Measurements from ENCODE around the gene ATP1A1. TPM values are rescaled to one million over a fixed set of nuclear protein-coding genes. Genes with fewer than 3 reads are reported as not detected.

Gene ATP1A1
- total RNA-seq, 1 donor from 2014 or later: 358 TPM

DNA sequence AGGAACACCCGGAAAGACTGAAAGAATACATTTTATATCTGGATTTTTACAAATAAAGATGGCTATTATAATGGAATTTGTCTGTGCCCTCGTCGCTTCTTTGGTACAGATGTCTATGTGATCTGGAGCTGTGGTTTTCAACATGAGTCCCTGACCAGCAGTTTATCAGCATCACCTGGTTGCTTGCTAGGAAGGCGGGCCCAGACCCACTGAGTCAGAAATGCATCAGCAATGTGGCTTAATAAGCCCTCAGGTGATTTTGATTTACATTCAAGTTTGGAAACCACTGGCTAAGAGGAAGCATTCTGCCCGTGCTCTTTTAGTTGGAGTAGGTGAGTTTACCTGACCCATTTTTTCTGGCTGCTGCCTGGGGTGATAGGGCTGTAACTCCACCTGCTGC, 31.7 kb downstream of the ATP1A1 start:
- H3K36me3 ChIP-seq: peaks cover 4 to 71% of the 10 kb centered on the region in 2 donors
- H3K27me3 ChIP-seq: no peaks in the 10 kb centered on the region
- intact Hi-C loops (cut with DNase I): loop anchor here (5.0 kb wide), 1 partner anchor 1627 kb away; no protein-coding TSS in a partner anchor
- no peaks in the 10 kb centered on the region for H3K9me3 ChIP-seq
- H3K4me3 ChIP-seq: no peak overlapping the region
- peak in 1 of 2 donors; percentile 49 for DNase-seq (ENCODE audit: extremely low spot score in 2 of 2)
- H3K4me1 ChIP-seq: no peaks in the 10 kb centered on the region
- no peak overlapping the region for H3K27ac ChIP-seq
- TF ChIP-seq, protein P1, sequence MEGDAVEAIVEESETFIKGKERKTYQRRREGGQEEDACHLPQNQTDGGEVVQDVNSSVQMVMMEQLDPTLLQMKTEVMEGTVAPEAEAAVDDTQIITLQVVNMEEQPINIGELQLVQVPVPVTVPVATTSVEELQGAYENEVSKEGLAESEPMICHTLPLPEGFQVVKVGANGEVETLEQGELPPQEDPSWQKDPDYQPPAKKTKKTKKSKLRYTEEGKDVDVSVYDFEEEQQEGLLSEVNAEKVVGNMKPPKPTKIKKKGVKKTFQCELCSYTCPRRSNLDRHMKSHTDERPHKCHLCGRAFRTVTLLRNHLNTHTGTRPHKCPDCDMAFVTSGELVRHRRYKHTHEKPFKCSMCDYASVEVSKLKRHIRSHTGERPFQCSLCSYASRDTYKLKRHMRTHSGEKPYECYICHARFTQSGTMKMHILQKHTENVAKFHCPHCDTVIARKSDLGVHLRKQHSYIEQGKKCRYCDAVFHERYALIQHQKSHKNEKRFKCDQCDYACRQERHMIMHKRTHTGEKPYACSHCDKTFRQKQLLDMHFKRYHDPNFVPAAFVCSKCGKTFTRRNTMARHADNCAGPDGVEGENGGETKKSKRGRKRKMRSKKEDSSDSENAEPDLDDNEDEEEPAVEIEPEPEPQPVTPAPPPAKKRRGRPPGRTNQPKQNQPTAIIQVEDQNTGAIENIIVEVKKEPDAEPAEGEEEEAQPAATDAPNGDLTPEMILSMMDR (IDR thresholded peaks at IDR 0.05): no peak
- TF ChIP-seq POLR2AphosphoS5 (IDR thresholded peaks at IDR 0.05; ENCODE audit: insufficient read depth in 1 of 2, low read depth in 1 of 2) (no peak), POLR2A (IDR thresholded peaks at IDR 0.05) (no peak)

DNA sequence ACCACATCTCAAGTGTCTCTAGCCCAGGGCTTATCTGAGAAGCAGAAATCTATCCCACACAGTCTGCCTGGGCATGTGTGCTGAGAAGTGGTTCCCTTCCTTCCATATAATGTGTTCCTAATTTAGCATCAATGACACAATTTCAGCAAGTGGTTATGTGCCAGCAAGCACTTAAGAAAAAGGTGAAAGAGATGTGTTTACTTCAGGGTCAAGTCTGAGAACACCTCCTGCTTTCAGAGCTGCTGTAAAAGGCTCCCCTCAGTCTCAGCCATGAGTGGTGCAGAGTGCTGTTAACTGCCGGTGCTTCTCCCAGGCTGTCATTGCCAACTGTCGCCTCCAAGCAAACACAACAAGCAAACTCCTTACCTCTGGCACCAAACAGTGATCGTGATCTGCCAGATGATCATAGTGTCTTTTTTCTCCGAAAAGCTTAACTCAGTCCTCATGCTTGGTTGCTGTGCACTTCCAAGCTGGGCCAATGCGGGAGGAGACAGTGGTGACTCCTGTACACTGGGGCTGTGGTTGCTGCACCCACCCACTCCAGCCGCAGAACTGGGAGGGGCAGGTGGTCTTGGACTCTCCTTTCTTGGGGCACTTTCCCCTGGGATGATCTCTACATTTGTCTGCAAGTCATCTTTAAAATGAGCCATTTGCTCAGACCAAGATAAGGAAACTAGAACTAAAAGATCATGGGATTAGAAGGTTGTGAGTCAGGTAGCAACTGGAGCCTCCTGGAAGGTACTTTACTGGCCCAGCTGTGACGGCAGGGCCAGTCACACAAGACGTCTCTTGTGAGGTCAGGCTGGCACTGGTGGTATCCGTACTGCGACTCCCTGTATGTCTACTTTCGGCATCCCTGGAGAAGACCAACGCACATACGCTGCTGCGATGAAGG, 32.4 kb downstream of the ATP1A1 start:
- Histone ChIP-seq H3K4me1 (no peaks in the 10 kb centered on the region), H3K27ac (no peak overlapping the region), H3K9me3 (no peaks in the 10 kb centered on the region), H3K27me3 (no peaks in the 10 kb centered on the region), H3K4me3 (no peak overlapping the region), H3K36me3 (peaks cover 0 to 63% of the 10 kb centered on the region in 2 donors)
- intact Hi-C loops (cut with DNase I): loop anchor here (5.0 kb wide), 1 partner anchor 1628 kb away; no protein-coding TSS in a partner anchor
- no peak for TF ChIP-seq POLR2A (IDR thresholded peaks at IDR 0.05)
- no peak for TF ChIP-seq POLR2AphosphoS5 (IDR thresholded peaks at IDR 0.05; ENCODE audit: insufficient read depth in 1 of 2, low read depth in 1 of 2)
- TF ChIP-seq, protein P1 (IDR thresholded peaks at IDR 0.05): no peak
- peak in 1 of 2 donors; percentile 31 for DNase-seq (ENCODE audit: extremely low spot score in 2 of 2)

DNA sequence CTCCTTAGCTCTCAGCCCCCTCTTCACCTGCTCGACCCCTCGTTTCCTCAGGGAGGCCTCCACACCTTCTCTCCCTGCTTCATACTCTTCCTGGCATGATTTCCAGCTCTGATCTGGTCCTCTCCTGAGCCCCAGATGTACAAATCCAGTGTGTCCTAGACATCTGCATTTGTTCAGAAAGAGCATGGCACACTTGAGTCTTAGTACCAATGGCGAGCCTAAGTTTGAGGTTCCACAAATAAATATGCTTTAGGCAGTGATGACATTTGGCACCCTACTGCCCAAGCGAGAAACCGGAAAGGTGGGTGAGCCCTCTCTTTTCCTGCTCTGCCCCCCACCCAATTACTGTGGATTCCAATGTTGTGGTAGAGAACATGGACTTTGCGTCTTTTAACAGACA, 34.0 kb downstream of the ATP1A1 start:
- Histone ChIP-seq H3K27me3 (no peaks in the 10 kb centered on the region), H3K9me3 (no peaks in the 10 kb centered on the region), H3K4me3 (no peak overlapping the region), H3K4me1 (no peaks in the 10 kb centered on the region), H3K36me3 (peaks cover 0 to 48% of the 10 kb centered on the region in 2 donors), H3K27ac (no peak overlapping the region)
- no peak for DNase-seq (ENCODE audit: extremely low spot score in 2 of 2)
- TF ChIP-seq, protein P1 (IDR thresholded peaks at IDR 0.05): no peak
- no peak for TF ChIP-seq POLR2AphosphoS5 (IDR thresholded peaks at IDR 0.05; ENCODE audit: insufficient read depth in 1 of 2, low read depth in 1 of 2)
- TF ChIP-seq POLR2A (IDR thresholded peaks at IDR 0.05): no peak
- intact Hi-C loops (cut with DNase I): loop anchor here (5.0 kb wide), 1 partner anchor 1630 kb away; no protein-coding TSS in a partner anchor

DNA sequence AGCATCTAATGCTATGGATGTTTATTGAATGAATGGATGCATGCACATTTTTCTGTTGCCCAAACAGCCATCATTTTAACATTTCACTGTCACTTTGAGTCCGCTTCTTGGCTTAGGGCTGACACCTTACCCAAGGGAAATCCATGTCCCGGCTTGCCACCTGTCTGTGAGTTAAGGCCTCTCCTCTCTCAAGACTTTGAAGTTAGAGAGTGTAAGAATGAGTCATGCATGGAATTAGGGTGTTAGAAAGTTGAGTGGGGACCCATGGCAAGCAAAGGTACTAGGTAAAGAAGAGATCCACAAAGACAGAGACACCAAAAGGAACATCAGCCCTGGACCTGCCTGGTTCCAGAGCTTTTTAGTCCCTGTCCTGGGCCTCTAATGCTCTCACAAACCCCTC, 35.1 kb downstream of the ATP1A1 start:
- Histone ChIP-seq H3K27me3 (no peaks in the 10 kb centered on the region), H3K9me3 (no peaks in the 10 kb centered on the region), H3K27ac (no peak overlapping the region), H3K36me3 (peaks cover 0 to 36% of the 10 kb centered on the region in 2 donors), H3K4me3 (no peak overlapping the region), H3K4me1 (no peaks in the 10 kb centered on the region)
- intact Hi-C loops (cut with DNase I): loop anchor here (5.0 kb wide), 1 partner anchor 1631 kb away; no protein-coding TSS in a partner anchor
- DNase-seq (ENCODE audit: extremely low spot score in 2 of 2): peak in 1 of 2 donors; percentile 28
- TF ChIP-seq, protein P1 (IDR thresholded peaks at IDR 0.05): no peak
- TF ChIP-seq POLR2AphosphoS5 (IDR thresholded peaks at IDR 0.05; ENCODE audit: insufficient read depth in 1 of 2, low read depth in 1 of 2): no peak
- no peak for TF ChIP-seq POLR2A (IDR thresholded peaks at IDR 0.05)

Data from vagina (tissue), 2 donors.